Measurements from ENCODE around the gene ALAS2.

GRCh38 chrX:54994099-54994498, 36.7 kb downstream of the ALAS2 start, which contains the start of gene PFKFB1:
- TF ChIP-seq CTCF (IDR thresholded peaks at IDR 0.05) (no peak), EZH2 (IDR thresholded peaks at IDR 0.05) (no peak)

All from neural progenitor cell (in vitro differentiated cells).